Panc1 (cell line): Measurements from ENCODE around the gene HOXB13. TPM values are rescaled to one million over a fixed set of nuclear protein-coding genes. Genes with fewer than 3 reads are reported as not detected.

Experiments
- ATAC-seq: fragments of 200-7000 bp; cut with Tn5 transposase; 2 replicates; pipeline ENCODE4 v1.9.1; 2020; ENCODE audit warnings: mild to moderate bottlenecking, moderate library complexity
- BruUV-seq: library from RNA; stranded (reverse); fragments of 400-500 nt; replicated peaks from 2 replicates; lab custom pipeline; 2021; lab: Mats Ljungman, UMichigan
- CTCF ChIA-PET: fragments of 300-600 bp; sonication (Branson Sonifier 250); formaldehyde crosslinking; loops from one replicate; lab custom pipeline; 2022; ENCODE audit warnings: antibody characterized with exemption; lab: Charles Lee
- POLR2A ChIA-PET: fragments of 300-600 bp; sonication (Branson Sonifier 250); formaldehyde crosslinking; loops from one replicate; lab custom pipeline; 2022; ENCODE audit warnings: antibody characterized with exemption; lab: Charles Lee
- DNase-seq: peaks from one replicate; pipeline ENCODE4 v3.0.0-alpha.2; 2010; ENCODE audit warnings: low read depth, low spot score
- H3K27ac ChIP-seq: 2 replicates; pipeline ENCODE4 v1.5.1; 2011; ENCODE audit warnings: mild to moderate bottlenecking, low read length, inconsistent platforms
- H3K27me3 ChIP-seq: fragments of 200-500 bp; sonication (Bioruptor generic); 2 replicates; pipeline ENCODE4 v1.6.0; 2014; ENCODE audit warnings: low read length, inconsistent platforms; ENCODE audit not compliant: control insufficient read depth, insufficient read depth
- H3K36me3 ChIP-seq: fragments of 200-500 bp; sonication (Bioruptor generic); 2 replicates; pipeline ENCODE4 v1.5.1; 2014; ENCODE audit warnings: inconsistent platforms, mild to moderate bottlenecking, low read length, moderate library complexity; ENCODE audit not compliant: control insufficient read depth, insufficient read depth
- H3K4me1 ChIP-seq: 2 replicates; pipeline ENCODE4 v1.5.1; 2011; ENCODE audit warnings: inconsistent platforms, mild to moderate bottlenecking, low read length, moderate library complexity; ENCODE audit not compliant: control insufficient read depth, insufficient read depth
- H3K4me3 ChIP-seq, 2 experiments: 2 replicates each; pipeline ENCODE4 v1.5.1; 2011 to 2012; ENCODE audit warnings: low read depth in 2 of 2, low read length in 2 of 2, mild to moderate bottlenecking in 2 of 2, inconsistent platforms in 1 of 2, moderate library complexity in 1 of 2
- H3K9me3 ChIP-seq: fragments of 200-500 bp; sonication (Bioruptor generic); 2 replicates; pipeline ENCODE4 v1.5.1; 2014; ENCODE audit warnings: low read depth, mild to moderate bottlenecking, inconsistent platforms, low read length, moderate library complexity; ENCODE audit not compliant: control insufficient read depth, insufficient read depth
- CTCF ChIP-seq: fragments of 450-650 bp; IDR thresholded peaks from 2 replicates; pipeline ENCODE4 v1.5.1; 2017; ENCODE audit warnings: mild to moderate bottlenecking
- POLR2AphosphoS5 ChIP-seq: IDR thresholded peaks from 2 replicates; pipeline ENCODE4 v1.6.1; 2012; ENCODE audit warnings: mild to moderate bottlenecking, low read depth, low read length, moderate library complexity
- REST ChIP-seq, 2 experiments: IDR thresholded peaks; 2 replicates each; pipeline ENCODE4 v1.6.1; 2011 to 2012; ENCODE audit warnings: low read depth in 2 of 2, control low read depth in 1 of 2, low read length in 1 of 2, mild to moderate bottlenecking in 1 of 2, moderate library complexity in 1 of 2; ENCODE audit not compliant: insufficient read depth in 1 of 2
- SIN3A ChIP-seq: IDR thresholded peaks from 2 replicates; pipeline ENCODE4 v1.6.1; 2012; ENCODE audit warnings: low read depth, mild to moderate bottlenecking, low read length, moderate library complexity, borderline replicate concordance; ENCODE audit not compliant: insufficient read depth
- TCF7L2 ChIP-seq: IDR thresholded peaks from 2 replicates; pipeline ENCODE4 v1.6.1; 2011; ENCODE audit warnings: mild to moderate bottlenecking, low read depth, low read length, inconsistent platforms
- in situ Hi-C: cut with HindIII; loops from 2 replicates; pipeline ENCODE4 v1.10.0; 2016; ENCODE audit warnings: low sequenced_read_pairs, low pct_unique_long_range_greater_than_20kb
- intact Hi-C: fragments of 100-400 bp; cut with micrococcal nuclease; formaldehyde crosslinking; loops from one replicate; pipeline ENCODE4 v1.10.0; 2022; ENCODE audit not compliant: unreplicated experiment
- total RNA-seq: library from RNA; stranded (reverse); gene quantifications from one replicate; pipeline ENCODE4 v1.2.1, GENCODE V29; 2021; ENCODE audit not compliant: unreplicated experiment

The HOXB13 gene
- total RNA-seq, 1 experiment from 2014 or later, result 8.1 TPM

- BruUV-seq, result no TSS peak
- ChIA-PET POLR2A (no interaction called here), CTCF (interaction anchor here (0.9 kb wide), 2 partner anchors 8 to 153 kb away, joined by 3 to 4 read pairs; partner anchors contain the start of gene PRAC2)
- no peak overlapping the region for H3K27ac ChIP-seq
- H3K9me3 ChIP-seq, result no peaks in the 10 kb centered on the region
- TF ChIP-seq TCF7L2 (no peak), REST (IDR thresholded peaks at IDR 0.05; ENCODE audit: insufficient read depth in 1 of 2, low read depth in 2 of 2, low read length in 1 of 2) (no peak), CTCF (no peak), POLR2AphosphoS5 (no peak), SIN3A (no peak)
- no peaks in the 10 kb centered on the region for H3K36me3 ChIP-seq
- peaks cover 6% of the 10 kb centered on the region; the same call in 1 of the 2 replicates for H3K4me1 ChIP-seq
- no peak for ATAC-seq
- no peak for DNase-seq
- in situ Hi-C loops (loop anchor here (10.0 kb wide), 1 partner anchor 173 kb away; the partner anchor contains the start of gene UBE2Z), intact Hi-C loops (no loop called here)
- no peak overlapping the region for H3K4me3 ChIP-seq
- no peaks in the 10 kb centered on the region; the same call in 1 of the 2 replicates for H3K27me3 ChIP-seq
These were observed 2.8 kb upstream of the HOXB13 start for GRCh38 chr17:48731355-48731754.

- DNase-seq (no peak), ATAC-seq (no peak)
- Histone ChIP-seq H3K27ac (no peak overlapping the region), H3K36me3 (no peaks in the 10 kb centered on the region), H3K4me3 (no peak overlapping the region), H3K27me3 (no peaks in the 10 kb centered on the region; the same call in 1 of the 2 replicates), H3K9me3 (no peaks in the 10 kb centered on the region), H3K4me1 (peaks cover 6% of the 10 kb centered on the region; the same call in 1 of the 2 replicates)
- POLR2A ChIA-PET, result no interaction called here
- BruUV-seq, result no TSS peak
- TF ChIP-seq SIN3A (no peak), REST (IDR thresholded peaks at IDR 0.05; ENCODE audit: insufficient read depth in 1 of 2, low read depth in 2 of 2, low read length in 1 of 2) (no peak), POLR2AphosphoS5 (no peak), CTCF (no peak), TCF7L2 (no peak)
- intact Hi-C loops, result no loop called here
- in situ Hi-C loops, result loop anchor here (10.0 kb wide), 1 partner anchor 175 kb away; the partner anchor contains the start of gene UBE2Z
- CTCF ChIA-PET, result interaction anchor here (2.1 to 3.6 kb wide), 2 partner anchors 61 to 149 kb away, joined by 12 to 24 read pairs; no protein-coding TSS in a partner anchor
These were observed 1.6 kb upstream of the HOXB13 start for GRCh38 chr17:48730240-48730550.
